HG02642 (cell line): ENCODE measurements around the gene SPON2.
"Not testable (repeated sequence)": the region's sequence is repeated elsewhere in the genome, so short reads cannot be mapped to it uniquely, and the experiment has no call there.

Experiments used
- ATAC-seq: cut with Tn5 transposase; IDR thresholded peaks from one replicate; pipeline ENCODE4 v1.9.1; 2021; ENCODE audit warnings: mild to moderate bottlenecking; ENCODE audit not compliant: unreplicated experiment, poor library complexity

SPON2 gene

GRCh38 chr4:1156069-1156468, 16.3 kb downstream of the SPON2 start:
- no peak for ATAC-seq

DNA sequence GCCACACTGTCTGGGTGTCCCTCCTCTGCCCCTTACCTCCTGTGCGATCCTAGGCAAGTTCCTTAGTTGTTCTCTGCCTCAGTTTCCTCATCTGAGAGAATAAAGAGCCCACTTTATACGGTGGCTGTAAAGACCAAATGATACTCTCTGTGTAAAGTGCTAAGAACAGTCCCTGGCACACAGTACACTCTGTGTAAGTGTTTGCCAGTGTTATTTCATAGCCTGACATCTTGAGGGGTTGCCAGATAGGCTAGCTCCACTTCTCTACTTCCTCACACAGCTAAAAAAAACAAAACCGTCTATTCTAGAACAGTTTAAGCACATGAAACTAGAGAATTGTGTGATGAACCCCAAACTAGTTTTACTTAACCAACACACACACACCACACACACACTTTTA, 17.1 kb downstream of the SPON2 start:
- ATAC-seq: no peak

DNA sequence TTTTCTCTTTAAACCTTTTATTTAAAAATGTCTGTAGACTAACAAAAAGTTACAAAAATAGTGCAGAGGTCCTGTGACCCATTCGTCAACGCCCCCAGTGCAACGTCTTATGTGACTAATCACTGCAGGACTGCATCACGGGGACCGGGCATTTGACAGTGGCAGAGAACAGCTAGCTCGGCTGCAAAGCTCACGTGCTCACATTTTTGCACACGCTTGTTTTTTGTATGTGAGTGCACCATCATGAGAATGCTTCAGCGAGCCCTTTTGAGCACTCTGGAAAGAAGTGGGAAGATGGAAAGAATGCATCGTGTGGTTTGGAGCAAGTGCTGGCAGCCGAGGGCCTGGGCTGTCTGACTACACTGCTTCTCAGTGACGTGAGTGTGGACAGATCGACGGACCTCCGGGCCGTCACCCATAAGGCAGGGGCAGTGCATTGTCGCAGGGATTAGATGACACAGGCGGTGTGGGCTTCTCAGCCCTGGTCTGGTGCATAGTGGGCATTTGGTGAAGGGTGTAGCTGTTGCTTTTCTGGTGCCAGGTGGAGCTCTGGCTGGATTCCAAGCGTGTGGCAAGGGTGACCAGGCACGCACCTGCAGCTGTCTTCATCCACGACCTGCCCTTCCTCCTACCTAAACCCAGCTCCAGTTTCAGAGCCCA, 17.7 kb downstream of the SPON2 start:
- no peak for ATAC-seq

DNA sequence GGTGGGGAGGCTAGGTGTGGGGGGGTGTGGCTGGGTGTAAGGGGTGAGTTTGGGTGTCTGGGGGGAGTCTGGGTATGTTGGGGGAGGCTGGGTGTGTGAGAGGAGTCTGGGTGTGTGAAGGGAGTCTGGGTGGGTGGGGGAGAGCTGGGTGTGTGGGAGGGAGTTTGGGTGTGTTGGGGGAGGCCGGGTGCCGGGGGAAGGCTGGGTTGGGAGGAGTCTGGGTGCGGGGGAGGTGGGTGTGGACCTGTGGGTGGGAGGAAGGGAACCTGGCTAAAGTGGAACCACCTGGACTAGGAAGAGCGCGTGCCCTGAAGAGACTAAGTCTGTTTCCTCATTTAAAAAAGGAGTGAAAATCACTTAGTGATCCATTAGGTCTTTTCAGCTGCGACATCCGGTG, 18.3 kb downstream of the SPON2 start:
- no peak for ATAC-seq

- ATAC-seq: no peak
Measured at GRCh38 chr4:1153567-1154090, 18.8 kb downstream of the SPON2 start.

DNA sequence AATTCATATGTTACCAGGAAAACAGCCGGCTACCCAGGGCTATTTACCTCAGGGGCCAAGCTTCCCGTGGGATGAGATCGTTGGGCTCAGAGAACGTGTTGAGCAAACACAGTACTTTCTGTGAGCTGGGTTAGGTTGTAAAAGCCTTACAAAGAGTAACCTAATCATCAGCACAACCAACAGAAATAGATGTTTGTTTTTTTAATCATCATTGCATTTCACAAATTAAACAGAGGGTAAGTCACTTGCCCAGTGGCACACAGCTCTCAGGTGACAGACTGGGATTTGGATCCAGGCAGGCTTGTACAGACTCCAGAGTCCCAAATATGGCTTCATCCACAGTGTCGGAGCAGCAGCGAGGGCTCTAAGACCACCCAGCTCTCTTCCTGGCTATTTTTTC, 20.1 kb downstream of the SPON2 start:
- no peak for ATAC-seq

DNA sequence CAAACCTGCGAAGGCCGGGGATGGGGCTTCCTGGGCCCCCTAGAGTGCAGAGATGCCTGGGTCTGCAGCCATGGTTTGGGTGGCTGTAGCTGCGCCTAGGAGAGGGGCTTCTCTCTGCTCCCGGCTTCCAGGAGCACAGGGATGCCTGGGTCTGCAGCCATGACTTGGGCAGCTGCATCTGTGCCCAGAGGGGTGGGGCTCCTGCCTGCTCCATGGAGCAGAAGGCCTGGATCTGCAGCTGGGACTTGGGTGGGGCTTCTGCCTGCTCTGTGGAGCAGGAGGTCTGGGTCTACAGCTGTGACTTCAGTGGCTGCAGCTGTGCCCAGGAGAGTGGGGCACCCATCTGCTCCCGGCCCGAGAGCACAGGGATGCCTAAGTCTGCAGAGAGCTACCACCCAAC, 20.8 kb downstream of the SPON2 start:
- ATAC-seq: no peak

DNA sequence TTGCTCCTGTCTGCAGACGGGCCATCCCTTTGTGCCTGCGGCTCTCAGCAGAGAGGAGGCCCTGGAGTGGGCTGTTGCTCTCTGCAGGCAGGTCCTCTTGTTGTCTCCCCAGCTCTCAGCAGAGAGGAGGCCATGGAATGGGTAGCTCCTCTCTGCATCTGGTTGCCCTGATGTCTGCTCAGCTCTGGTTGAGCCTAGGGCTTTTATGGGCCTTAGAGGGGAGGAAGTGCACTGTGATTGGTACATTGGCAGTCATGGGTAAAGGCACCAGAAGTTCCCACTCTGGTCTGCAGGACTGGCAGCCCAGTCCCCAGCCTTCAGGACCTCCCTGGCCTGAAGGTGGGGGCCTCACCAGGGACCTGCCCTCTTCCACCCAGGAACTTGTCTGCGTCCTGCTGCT, 21.5 kb downstream of the SPON2 start:
- no peak for ATAC-seq

DNA sequence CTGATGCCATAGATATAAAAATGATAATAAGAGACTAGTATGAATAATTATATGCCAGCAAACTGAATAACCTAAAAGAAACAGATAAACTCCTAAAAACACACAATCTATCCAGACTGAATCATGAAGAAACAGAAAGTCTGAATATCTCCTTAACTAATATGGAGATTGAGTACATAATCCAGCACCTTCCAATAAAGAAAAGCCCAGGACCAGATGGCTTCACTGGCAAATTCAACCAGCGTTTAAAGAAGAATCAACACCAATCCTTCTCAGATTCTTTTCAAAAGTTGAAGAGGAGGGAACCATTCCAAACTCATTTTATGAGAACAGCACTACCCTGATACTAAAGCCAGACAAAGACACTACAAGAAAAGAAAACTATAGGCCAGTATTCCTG, 32.5 kb downstream of the SPON2 start:
- ATAC-seq: no peak

- no peak for ATAC-seq
Measured at GRCh38 chr4:1137850-1138249, 34.5 kb downstream of the SPON2 start.

DNA sequence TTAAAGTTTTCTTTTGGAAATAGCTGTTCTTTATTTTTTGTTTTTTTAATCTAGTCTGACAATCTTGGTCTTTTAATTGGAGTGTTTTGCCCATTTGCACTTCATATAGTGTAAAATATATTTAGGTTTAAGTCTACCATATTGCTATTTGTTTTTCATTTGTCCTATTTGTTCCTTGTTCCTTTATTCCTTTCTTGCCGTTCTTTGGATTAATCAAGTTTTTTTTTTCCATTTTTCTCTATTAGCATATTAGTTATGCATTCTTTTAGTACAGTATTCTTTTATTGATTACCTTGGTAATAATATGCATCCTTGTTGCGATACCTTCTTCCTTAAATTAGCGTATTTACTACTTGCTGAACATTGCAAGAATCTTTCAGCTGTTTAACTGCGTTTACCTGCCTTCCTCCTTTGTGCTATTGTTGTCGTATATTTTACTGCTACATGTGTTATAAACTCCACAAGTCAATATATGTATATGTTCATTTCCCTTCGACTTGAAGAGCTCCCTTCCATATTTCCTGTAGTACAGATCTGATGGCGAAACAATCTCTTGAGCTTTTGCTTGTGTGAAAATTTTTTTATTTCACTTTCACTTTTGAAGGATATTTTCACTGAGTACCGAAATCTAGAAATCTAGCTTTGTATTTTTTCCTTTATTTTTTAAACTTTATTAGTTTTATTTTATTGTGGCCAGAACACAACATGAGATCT, 35.2 kb downstream of the SPON2 start:
- no peak for ATAC-seq

- no peak for ATAC-seq
Measured at GRCh38 chr4:1136048-1136447, 36.3 kb downstream of the SPON2 start.

DNA sequence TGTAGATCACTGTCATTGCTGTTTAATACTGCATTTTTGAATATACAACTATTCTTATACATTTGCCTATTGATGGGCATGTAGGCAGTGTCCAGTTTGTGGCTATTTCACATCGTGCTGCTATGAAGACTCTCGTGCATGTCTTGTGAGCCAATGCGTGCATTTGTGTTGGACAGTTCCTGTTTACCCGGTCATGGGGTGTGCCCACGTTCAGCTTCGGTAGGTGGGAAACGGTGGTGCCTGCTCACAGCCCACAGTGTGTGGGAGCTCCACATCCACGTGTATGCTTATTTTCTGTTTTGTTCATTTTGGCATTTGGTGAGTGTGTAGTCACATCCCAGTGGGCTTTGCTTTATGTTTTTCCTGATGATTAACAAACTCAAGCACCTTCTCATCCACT, 39.4 kb downstream of the SPON2 start:
- ATAC-seq: no peak

- no peak for ATAC-seq
Measured at GRCh38 chr4:1130316-1131186, 41.8 kb downstream of the SPON2 start.

DNA sequence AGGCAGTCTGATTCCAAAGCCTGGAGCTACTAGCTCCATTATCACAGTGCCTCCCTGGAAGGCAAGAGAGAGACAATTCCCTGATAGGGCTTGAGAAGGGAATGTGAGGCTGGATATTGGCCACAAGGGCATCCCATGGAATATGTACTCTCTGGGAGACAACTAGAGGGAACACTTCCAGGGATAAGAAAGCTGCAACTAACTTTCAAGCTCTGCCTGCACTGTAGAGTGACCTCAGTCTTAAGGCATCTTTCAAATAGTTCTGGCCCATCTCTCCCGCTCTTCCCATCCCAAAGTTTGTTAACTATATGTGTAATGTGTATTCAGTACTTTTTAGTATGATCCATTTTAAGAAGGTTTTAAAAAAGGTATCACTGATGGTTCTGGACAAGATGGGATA, 45.9 kb downstream of the SPON2 start:
- ATAC-seq: no peak

GRCh38 chr4:1125466-1125865, 46.9 kb downstream of the SPON2 start:
- ATAC-seq: not testable (repeated sequence)

DNA sequence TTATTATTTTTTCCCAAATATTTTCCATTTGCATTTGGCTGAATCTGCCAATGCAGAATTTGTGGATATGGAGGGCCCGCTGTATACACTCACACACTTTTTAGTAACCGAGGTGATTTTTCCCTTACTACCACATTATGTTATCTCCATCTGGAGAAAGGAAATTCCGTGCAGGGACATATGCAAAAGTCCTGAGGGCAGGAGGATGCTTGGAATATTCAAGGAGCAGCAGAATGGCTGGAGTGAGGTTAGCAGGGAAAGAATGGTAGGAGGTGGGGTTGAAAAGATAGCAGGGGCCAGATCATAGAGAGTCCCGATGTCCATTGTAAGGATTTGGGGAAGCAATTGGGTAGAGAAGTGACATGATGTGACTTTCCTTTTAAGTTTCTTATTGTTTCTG, 47.6 kb downstream of the SPON2 start:
- no peak for ATAC-seq

GRCh38 chr4:1122505-1122904, 49.9 kb downstream of the SPON2 start:
- ATAC-seq: no peak
